ENCODE data around the gene ZC3H15.

ZC3H15 gene

DNA sequence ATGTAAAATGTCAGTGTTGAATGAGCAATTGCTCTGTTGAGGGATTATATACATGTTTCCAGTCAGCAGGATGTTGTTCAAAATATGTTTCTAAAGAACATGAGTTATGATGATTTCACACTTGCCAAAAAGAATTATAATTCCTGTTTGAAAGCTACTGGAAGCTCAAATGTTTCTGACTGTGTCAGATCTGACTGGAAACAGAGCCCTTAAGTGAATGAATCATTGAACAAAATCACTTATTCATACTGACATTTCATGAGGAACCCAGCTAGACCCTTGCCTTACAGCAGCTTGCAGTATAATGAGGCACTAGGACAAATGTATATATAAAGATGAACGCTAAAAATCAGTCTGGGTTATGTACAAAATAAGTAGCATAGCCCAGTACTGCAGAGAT lies 68.4 kb downstream of the ZC3H15 start:
- Histone ChIP-seq H3K27ac (ENCODE audit: low read depth, low read length) (no peak overlapping the region), H3K9me3 (ENCODE audit: control insufficient read depth in 5 of 5, low read length in 5 of 5) (no peaks in the 10 kb centered on the region), H3K4me1 (ENCODE audit: control insufficient read depth in 5 of 5, insufficient read depth in 5 of 5, low read length in 5 of 5) (no peaks in the 10 kb centered on the region), H3K27me3 (ENCODE audit: control insufficient read depth in 5 of 5, insufficient read depth in 4 of 5, low read length in 5 of 5) (no peaks in the 10 kb centered on the region), H3K36me3 (ENCODE audit: control insufficient read depth in 5 of 5, insufficient read depth in 5 of 5, low read length in 5 of 5) (no peaks in the 10 kb centered on the region), H3K9ac (ENCODE audit: low read length in 5 of 5) (no peak overlapping the region), H3K4me3 (ENCODE audit: low read depth in 1 of 5, low read length in 5 of 5) (no peak overlapping the region)

DNA sequence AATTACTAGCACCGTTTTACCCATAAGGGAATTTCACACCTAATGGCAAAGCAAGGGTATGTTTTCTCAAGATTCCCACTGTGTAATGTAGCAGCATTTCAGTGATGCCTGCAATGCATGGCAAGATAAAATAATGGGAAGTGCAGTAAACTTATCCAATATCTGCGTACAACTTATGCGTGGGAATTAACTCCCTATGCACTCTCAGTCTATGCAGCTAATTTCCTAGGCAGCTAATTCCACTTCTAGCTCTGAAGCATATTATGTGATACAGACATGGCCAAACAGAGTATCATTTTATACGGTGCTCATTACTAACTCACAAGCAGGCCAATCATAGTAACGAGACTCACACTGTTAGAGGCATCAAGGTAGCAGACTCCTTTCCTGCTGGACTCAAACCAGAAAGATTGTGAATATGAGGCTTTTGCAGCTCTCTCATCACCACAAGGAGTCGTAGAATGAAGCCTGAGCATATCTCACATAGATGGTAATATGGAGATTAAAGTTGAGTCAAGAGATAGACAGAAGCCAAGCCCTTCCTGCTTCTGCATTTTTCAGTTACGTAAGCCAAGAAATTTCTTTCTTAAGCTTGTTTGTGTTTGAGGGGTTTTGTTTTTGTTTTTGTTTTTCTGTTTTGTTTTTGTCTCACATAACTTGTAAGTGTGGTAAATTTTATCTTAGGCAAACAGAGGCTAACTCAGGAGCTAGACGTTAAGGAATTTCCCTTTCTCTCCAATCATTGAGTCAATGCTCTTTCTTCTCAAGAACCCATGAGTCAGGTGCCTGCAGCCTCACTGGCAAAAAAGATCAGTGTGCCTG lies 69.0 kb downstream of the ZC3H15 start:
- Histone ChIP-seq H3K9ac (ENCODE audit: low read length in 5 of 5) (no peak overlapping the region), H3K9me3 (ENCODE audit: control insufficient read depth in 5 of 5, low read length in 5 of 5) (no peaks in the 10 kb centered on the region), H3K4me3 (ENCODE audit: low read depth in 1 of 5, low read length in 5 of 5) (no peak overlapping the region), H3K4me1 (ENCODE audit: control insufficient read depth in 5 of 5, insufficient read depth in 5 of 5, low read length in 5 of 5) (no peaks in the 10 kb centered on the region), H3K27ac (ENCODE audit: low read depth, low read length) (no peak overlapping the region), H3K36me3 (ENCODE audit: control insufficient read depth in 5 of 5, insufficient read depth in 5 of 5, low read length in 5 of 5) (no peaks in the 10 kb centered on the region), H3K27me3 (ENCODE audit: control insufficient read depth in 5 of 5, insufficient read depth in 4 of 5, low read length in 5 of 5) (no peaks in the 10 kb centered on the region)

DNA sequence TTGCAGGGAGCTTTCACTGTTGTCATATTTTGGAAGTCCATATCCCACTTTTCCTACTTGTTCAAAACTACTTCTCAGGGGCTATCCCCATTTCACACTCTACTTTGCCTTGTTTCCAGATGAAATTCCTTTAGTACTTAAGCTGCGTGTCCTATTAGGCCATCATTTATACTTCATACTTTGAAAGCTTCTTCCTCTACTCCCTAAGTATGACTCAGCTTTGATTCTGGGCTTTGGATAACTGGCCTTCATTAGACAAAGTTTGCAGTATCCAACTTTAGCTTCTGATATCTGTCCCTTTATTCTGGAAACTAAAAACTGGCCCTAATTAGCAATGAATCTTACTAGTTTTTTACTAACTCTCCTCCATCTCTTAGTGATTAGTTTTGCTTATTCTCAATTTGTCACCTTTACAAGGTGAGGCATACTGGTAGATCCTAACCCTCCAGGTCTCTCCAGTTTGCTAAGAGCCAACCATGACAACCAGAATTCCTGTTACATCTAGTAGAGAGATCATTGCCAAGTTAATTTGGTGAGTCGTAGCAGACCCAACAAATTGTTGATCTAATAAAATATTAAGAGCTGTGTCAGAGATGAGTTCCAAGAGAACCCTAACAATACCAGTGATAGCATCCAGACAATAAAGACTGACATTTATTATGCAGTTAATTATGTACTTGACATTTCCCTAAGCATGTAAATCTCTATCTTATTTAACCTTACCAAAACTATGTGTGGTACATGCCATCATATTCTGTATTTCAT lies 72.6 kb downstream of the ZC3H15 start:
- no peaks in the 10 kb centered on the region for H3K36me3 ChIP-seq (ENCODE audit: control insufficient read depth in 5 of 5, insufficient read depth in 5 of 5, low read length in 5 of 5)
- no peak overlapping the region for H3K27ac ChIP-seq (ENCODE audit: low read depth, low read length)
- H3K9me3 ChIP-seq (ENCODE audit: control insufficient read depth in 5 of 5, low read length in 5 of 5): no peaks in the 10 kb centered on the region
- H3K4me3 ChIP-seq (ENCODE audit: low read depth in 1 of 5, low read length in 5 of 5): no peak overlapping the region
- no peak overlapping the region for H3K9ac ChIP-seq (ENCODE audit: low read length in 5 of 5)
- H3K4me1 ChIP-seq (ENCODE audit: control insufficient read depth in 5 of 5, insufficient read depth in 5 of 5, low read length in 5 of 5): no peaks in the 10 kb centered on the region
- H3K27me3 ChIP-seq (ENCODE audit: control insufficient read depth in 5 of 5, insufficient read depth in 4 of 5, low read length in 5 of 5): no peaks in the 10 kb centered on the region
